CD4-positive, alpha-beta T cell treated with Interferon gamma for 1 hour (primary cell): ENCODE results near the gene AXDND1.
"Not testable (repeated sequence)": the region's sequence is repeated elsewhere in the genome, so short reads cannot be mapped to it uniquely, and the experiment has no call there.

Source experiments
- DNase-seq: peaks from one replicate; pipeline ENCODE4 v3.0.0-alpha.2; 2020

AXDND1 gene

GRCh38 chr1:179490611-179491010 is 124.8 kb downstream of the AXDND1 start:
- DNase-seq = no peak

DNA sequence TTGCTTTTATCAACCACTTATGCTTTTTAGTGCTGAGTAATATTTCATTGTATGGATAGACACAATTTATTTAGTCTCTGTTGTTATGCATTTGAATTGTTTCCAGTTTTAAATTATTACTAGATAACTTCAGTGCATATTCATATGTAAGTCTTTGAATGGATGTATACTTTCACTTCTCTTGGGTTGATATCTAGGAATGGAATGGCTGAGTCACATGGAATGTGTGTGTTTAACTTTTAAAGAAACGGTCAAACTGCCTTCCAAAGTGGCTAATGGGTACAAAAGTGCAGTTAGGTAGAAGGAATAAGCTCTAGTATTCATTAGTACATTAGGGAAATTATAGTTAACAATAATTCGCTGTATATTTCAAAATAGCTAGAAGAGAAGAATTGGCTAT is 127.6 kb downstream of the AXDND1 start:
- no peak for DNase-seq

GRCh38 chr1:179506199-179506598 is 140.4 kb downstream of the AXDND1 start:
- no peak for DNase-seq

DNA sequence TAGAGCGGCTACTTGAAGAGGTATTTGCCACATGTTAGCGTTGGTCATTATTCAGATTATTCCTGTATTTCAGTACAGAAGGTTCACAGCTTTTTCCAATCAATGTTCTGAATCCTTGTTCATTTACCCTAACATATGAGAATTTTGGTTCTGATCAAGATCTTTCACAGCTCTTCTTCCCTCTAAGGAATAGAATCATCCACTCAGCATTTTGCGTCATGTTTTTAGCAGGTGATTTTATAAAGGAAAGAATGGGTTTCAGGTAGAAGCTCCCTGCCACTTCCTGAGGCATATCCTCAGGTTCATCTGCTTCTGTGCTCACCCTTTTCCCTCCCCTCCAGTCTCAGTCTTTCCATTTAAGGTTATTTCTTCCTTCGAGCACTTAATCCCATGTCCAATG is 143.6 kb downstream of the AXDND1 start:
- DNase-seq = no peak

DNA sequence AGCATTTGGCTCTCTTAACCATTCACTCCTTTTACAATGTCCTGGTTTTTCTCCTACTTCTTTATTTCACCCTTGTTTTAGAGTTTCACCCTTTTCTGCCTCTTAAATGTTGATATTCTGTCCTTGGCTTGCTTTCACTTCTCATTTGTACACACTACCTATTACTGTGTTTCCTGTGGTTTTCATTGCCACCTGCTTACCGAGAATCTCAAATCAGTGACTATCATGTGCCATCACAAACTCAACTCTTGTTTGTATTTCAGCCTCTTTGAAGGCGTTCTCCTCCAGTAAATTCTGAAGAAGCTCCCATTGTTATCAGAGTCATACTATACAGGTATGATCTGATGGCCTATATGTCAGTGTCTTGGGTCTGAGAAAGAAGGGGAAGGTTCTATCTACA is 144.3 kb downstream of the AXDND1 start:
- no peak for DNase-seq

DNA sequence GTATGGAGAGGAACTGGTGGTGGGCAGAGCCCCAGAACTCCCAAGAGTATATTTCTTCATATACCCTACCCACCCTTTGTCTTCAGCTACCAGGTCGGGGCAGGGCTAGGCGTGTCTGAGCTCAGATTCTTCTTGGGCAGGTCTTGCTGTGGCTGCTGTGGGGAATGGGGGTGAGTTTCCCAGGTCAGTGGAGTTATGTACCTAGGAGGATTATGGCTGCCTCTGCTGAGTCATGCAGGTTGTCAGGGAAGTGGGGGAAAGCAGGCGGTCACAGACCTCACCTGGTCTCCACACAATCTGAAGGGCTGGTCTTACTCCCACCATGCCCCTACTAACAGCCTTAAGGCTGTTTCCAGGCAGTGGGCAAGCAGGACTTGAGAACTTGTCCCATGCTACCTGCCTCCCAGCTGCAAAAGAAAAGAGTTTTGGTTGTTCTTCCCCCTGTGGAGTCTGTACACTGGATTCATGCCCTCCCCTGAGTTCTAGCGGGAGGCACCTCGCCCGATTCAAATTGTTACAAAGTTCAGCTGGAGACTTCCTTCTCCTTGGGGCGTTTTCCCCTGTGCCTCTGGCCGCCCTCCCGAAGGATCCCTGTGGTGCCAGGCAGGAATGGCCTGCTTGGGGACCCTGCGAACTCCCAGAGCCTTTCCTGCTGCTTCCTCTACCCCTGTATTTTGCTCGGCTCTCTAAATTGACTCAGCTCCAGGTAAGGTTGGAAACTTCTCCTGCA is 151.4 kb downstream of the AXDND1 start:
- no peak for DNase-seq

DNA sequence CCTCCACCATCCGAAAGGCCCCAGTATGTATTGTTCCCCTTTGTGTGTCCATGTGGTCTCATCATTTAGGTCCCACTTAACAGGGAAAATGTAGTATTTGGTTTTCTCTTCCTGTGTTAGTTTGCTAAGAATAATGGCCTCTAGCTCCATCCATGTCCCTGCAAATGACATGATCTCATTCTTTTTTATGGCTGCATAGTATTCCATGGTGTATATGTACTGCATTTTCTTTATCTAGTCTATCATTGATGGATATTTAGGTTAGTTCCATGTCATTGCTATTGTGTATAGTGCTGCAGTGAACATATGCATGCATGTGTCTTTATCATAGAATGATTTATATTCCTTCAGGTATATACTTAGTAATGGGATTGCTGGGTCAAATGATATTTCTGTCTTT is 152.8 kb downstream of the AXDND1 start:
- not testable (repeated sequence) for DNase-seq

GRCh38 chr1:179529482-179530195 is 163.9 kb downstream of the AXDND1 start:
- DNase-seq = no peak

DNA sequence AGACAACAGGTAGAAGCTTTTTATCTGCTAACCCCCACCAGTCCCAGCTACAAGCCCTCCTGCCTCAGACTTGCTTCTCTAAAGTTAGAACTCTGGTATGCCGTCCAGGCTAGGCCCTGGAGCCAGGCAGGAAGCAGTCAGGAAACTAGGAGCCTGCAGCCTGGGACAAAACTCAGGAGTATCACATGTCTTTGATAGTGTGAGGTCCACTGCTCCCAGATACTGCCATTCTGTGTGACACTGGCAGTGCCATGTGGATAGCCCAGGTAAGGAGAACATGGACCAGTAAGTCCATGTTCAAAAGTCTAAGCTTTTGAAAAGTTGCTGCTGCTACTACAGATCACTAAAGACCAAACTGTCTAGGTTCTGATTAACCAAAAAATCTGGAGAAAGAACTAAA is 164.6 kb downstream of the AXDND1 start:
- DNase-seq = no peak

DNA sequence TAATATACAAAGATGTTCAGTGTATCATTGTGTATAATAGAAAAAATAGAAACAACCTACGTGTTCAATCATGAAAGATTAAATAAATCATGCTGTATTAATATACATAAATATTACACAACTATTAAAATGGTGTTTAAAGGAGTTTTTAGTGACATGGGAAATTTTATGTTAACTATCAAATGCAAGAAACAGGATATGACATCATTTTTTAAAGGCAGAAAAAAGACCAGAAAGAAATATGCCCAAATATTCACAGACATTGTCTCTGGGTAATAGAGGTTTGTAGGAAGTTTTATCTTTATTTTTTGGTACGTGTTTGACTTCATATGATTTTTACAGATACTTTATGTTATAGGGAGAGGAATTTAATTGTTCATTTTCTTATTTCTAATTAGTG is 176.0 kb downstream of the AXDND1 start:
- DNase-seq = no peak

GRCh38 chr1:179545321-179545720 is 179.6 kb downstream of the AXDND1 start:
- DNase-seq = no peak

- no peak for DNase-seq
Observed at GRCh38 chr1:179547021-179547535, 181.3 kb downstream of the AXDND1 start.

GRCh38 chr1:179548666-179549367 is 183.0 kb downstream of the AXDND1 start:
- no peak for DNase-seq

- DNase-seq = no peak
Observed at GRCh38 chr1:179549368-179549700, 183.6 kb downstream of the AXDND1 start.

- no peak for DNase-seq
Observed at GRCh38 chr1:179550746-179551682, 185.2 kb downstream of the AXDND1 start.

DNA sequence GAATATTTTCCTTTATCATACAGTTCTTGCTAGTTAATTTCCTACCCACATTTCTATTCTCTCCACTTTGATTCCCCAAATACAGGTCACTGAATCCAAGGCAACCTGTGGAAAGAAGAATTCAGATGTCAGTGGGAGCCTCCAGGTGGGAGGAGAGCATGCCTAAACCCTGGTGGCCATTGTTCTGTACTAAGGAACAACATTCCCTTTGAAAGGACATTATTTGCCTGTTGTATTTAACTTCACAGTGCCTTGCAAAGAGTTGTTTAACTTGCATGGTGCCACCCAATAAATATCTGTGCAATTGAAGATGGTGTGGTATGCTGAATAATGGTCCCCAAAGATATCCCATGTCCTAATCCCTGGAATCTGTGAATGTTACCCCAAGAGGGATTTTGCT is 188.7 kb downstream of the AXDND1 start:
- DNase-seq = no peak

DNA sequence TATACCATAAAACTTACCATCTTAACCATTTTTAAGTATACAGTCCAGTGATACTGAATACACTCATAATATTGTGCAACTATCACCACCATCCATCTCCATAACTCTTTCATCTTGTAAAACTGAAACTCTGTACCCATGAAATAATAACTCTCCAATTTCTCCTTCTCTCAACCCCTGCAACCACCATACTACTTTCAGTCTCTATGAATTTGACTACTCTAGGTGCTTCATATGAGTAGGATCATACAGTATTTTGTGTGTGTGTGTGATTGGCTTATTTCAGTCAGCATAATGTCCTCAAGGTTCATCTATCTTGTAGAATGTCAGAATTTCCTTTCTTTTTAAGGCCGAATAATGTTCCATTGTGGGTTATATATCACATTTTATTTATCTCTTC is 192.3 kb downstream of the AXDND1 start:
- DNase-seq = no peak

DNA sequence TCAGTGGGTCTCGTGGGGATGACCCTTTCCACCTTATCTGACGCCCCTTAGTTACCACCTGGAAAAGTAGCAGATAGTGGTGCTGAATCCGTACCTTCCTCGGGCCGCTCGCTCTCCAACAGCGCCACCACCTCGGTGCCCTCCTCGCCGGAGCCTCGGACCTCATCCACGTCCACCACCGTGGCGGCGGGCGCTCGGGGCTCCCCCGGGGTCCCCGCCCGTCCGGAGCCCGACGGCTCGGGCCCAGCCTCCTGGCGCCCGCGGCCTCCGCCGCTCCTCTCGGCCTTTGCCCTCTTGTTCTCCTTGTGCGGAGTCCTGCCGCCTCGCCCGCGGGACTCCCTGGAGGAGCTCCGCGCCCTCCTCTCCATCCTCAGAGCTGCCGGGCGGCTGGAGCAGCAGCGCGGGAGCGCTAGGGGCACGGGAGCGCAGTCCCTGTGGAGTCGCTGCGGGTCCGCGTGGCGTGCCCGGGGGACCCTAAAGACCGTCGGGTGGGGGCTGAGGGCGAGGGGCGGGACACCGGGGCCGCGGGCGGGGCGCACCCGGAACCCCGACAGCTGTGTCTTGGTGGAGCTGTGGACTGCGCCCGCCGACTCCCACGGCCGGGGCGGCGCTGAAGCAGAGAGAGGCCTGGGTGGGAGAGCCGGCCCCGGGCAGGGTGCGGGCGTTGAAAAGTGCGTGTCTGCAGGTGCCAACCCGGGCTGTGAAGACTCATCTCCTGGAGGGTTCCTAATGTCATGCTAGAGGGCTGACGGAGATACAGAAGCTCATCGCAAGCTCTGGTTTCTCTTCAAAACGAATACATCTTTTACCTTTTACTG is 209.9 kb downstream of the AXDND1 start, which contains the start of gene NPHS2:
Gene NPHS2, minus strand, starts transcription at position 452 of the 818 bp plus-strand sequence. Its CDS starts 84 bp downstream, at position 368.
- no peak for DNase-seq

- no peak for DNase-seq
Observed at GRCh38 chr1:179576509-179576908, 210.7 kb downstream of the AXDND1 start.

- no peak for DNase-seq
Observed at GRCh38 chr1:179583771-179584320, 218.1 kb downstream of the AXDND1 start.

DNA sequence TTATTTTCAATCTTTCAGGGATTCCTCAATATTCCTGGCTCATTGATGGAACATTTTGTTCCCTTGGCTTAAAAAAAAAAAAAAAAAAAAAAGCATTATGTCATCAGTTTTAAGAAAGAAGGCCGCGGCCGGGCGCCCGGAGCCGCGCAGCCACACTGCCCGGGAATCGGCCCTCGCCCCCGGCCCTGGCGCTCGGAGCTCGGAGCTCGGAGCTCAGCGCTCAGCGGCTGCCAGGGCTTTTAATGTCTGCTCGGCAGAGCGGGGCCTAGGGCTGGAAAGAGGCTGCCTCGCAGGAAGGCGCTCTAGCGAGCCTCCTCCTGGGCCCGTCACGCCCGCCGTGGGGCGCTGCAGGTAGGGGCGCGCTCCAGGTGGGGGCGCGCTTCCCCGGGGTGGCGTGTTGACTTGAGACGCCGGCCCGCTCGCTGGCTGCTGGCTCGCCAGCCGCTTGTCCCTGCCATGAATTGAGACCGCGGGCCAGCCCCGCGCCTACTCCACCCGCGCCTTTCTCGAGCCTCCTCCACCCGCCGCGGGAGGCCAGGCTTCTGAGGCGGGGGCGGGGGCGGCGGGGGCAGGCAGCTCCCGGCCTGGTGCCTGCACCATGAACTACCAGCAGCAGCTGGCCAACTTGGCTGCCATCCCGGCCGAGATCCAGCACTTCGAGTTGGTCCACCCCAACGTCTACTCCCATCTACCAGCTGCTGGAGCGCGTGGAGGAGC is 220.5 kb downstream of the AXDND1 start:
- DNase-seq = no peak
